ENCODE measurements around the gene EFR3B. TPM values are rescaled to one million over a fixed set of nuclear protein-coding genes. Genes with fewer than 3 reads are reported as not detected.

Gene EFR3B
- total and polyA plus RNA-seq, 2 of the 4 experiments (the other 2 are of a cell fraction), result 0.38 to 0.90 TPM

DNA sequence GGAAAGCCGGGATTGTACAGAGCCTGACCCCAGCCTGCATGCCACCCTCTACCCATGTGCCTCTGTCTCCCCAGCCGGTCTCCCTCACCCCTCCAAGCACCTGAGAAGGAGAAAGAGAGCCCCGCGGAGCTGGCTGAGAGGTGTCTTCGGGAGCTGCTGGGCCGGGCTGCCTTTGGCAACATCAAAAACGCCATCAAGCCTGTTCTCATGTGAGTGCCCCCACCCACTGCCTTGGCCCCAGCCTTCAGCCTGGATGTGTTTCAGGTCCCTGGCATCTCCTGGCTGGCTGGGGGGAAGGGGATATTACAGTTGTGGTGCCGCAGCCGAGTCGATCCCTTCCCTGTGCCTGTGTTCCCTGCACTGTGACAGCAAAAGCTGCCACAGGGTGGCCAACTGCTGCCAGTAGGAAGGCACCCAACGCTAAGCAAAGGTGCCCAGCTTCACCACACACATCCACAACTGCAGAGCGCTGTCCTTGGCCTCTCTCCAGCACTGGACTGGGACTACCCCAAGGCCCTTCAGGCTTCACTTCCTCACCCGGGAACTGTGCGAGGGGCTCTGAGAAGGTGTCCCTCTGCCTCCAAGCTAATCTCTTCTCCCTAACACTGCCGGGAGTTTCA, 88.1 kb downstream of the EFR3B start:
- Histone ChIP-seq H3K9me1 (ENCODE audit: insufficient read depth, low read length) (no peaks in the 10 kb centered on the region), H2BK5ac (ENCODE audit: low read depth, low read length, poor library complexity, severe bottlenecking) (no peak overlapping the region), H3K4ac (ENCODE audit: low read depth, low read length) (no peak overlapping the region), H2BK15ac (ENCODE audit: low read depth, low read length) (no peak overlapping the region), H2AK5ac (ENCODE audit: low read depth, low read length) (no peak overlapping the region), H3K27ac (ENCODE audit: insufficient read depth, low read length) (no peak overlapping the region), H3K4me3 (ENCODE audit: insufficient read depth, low read depth, low read length) (no peak overlapping the region), H4K91ac (ENCODE audit: insufficient read depth, low read depth, low read length) (no peak overlapping the region), H2BK120ac (ENCODE audit: low read depth, low read length) (no peak overlapping the region), H3K23ac (ENCODE audit: low read depth, low read length) (no peak overlapping the region), H3K9me3 (ENCODE audit: control insufficient read depth, insufficient read depth, low read length) (no peaks in the 10 kb centered on the region), H4K8ac (ENCODE audit: low read depth in 2 of 2, low read length in 2 of 2) (no peak overlapping the region), H3K18ac (ENCODE audit: low read depth, low read length) (no peak overlapping the region), H3K4me1 (ENCODE audit: control insufficient read depth, insufficient read depth, low read length) (peaks cover 1% of the 10 kb centered on the region; the same call in 1 of the 2 replicates), H3K79me1 (ENCODE audit: low read depth in 1 of 2, low read length in 2 of 2) (no peaks in the 10 kb centered on the region), H2AFZ (replicated peaks; ENCODE audit: low read length, poor library complexity) (no peak overlapping the region), H3K27me3 (ENCODE audit: control insufficient read depth, insufficient read depth, low read length) (peaks cover 5% of the 10 kb centered on the region), H2AK9ac (replicated peaks; ENCODE audit: low read depth, low read length, poor library complexity) (no peak overlapping the region), H4K5ac (ENCODE audit: low read depth, low read length) (no peak overlapping the region), H2BK20ac (ENCODE audit: low read depth, low read length) (no peak overlapping the region), H3K56ac (ENCODE audit: extremely low read depth, insufficient read depth, low read length) (no peak overlapping the region), H3K9ac (ENCODE audit: low read depth, low read length) (no peak overlapping the region), H3K4me2 (ENCODE audit: low read depth, low read length) (no peak overlapping the region), H3K14ac (replicated peaks; ENCODE audit: low read depth, low read length) (no peak overlapping the region), H4K20me1 (ENCODE audit: insufficient read depth, low read length) (no peaks in the 10 kb centered on the region), H3K36me3 (ENCODE audit: control insufficient read depth, insufficient read depth, low read length) (no peaks in the 10 kb centered on the region)
- intact Hi-C loops (cut with micrococcal nuclease) (loop anchor here (1.0 to 10.0 kb wide), 5 partner anchors 67 to 720 kb away; partner anchors contain the start of gene EFR3B), in situ Hi-C loops (cut with MboI; ENCODE audit: low sequenced_read_pairs) (loop anchor here (5.0 to 25.0 kb wide), 3 partner anchors 148 to 718 kb away; no protein-coding TSS in a partner anchor), dilution Hi-C loops (cut with HindIII; ENCODE audit: low sequenced_read_pairs, unreplicated experiment) (no loop called here)
- ATAC-seq (ENCODE audit: low read depth) (no peak), DNase-seq (no peak)
- POLR2A ChIA-PET (ENCODE audit: unreplicated experiment), result no interaction called here
- TF ChIP-seq MAFK (IDR thresholded peaks at IDR 0.05; ENCODE audit: low read depth, low read length) (no peak), POLR2A (IDR thresholded peaks at IDR 0.05; ENCODE audit: low read depth, low read length) (no peak), USF2 (IDR thresholded peaks at IDR 0.05; ENCODE audit: low read depth, low read length) (no peak), SMC3 (IDR thresholded peaks at IDR 0.05; ENCODE audit: low read depth, low read length) (no peak), FOS (IDR thresholded peaks at IDR 0.05; ENCODE audit: low read depth, low read length) (no peak), MAZ (IDR thresholded peaks at IDR 0.05; ENCODE audit: borderline replicate concordance, low read depth, low read length) (no peak), BHLHE40 (IDR thresholded peaks at IDR 0.05; ENCODE audit: low read depth, low read length) (no peak), RCOR1 (IDR thresholded peaks at IDR 0.05; ENCODE audit: insufficient replicate concordance, low read length) (no peak), MXI1 (IDR thresholded peaks at IDR 0.05; ENCODE audit: borderline replicate concordance, low read depth, low read length) (no peak), RFX5 (IDR thresholded peaks at IDR 0.05; ENCODE audit: low read depth, low read length) (no peak), NFE2L2 (IDR thresholded peaks at IDR 0.05; ENCODE audit: low read depth, low read length) (no peak), RAD21 (IDR thresholded peaks at IDR 0.05; ENCODE audit: low read length) (no peak), CHD1 (IDR thresholded peaks at IDR 0.05; ENCODE audit: low read depth, low read length) (no peak), CEBPB (IDR thresholded peaks at IDR 0.05; ENCODE audit: low read depth, low read length) (no peak)
- TF ChIP-seq, protein P1, sequence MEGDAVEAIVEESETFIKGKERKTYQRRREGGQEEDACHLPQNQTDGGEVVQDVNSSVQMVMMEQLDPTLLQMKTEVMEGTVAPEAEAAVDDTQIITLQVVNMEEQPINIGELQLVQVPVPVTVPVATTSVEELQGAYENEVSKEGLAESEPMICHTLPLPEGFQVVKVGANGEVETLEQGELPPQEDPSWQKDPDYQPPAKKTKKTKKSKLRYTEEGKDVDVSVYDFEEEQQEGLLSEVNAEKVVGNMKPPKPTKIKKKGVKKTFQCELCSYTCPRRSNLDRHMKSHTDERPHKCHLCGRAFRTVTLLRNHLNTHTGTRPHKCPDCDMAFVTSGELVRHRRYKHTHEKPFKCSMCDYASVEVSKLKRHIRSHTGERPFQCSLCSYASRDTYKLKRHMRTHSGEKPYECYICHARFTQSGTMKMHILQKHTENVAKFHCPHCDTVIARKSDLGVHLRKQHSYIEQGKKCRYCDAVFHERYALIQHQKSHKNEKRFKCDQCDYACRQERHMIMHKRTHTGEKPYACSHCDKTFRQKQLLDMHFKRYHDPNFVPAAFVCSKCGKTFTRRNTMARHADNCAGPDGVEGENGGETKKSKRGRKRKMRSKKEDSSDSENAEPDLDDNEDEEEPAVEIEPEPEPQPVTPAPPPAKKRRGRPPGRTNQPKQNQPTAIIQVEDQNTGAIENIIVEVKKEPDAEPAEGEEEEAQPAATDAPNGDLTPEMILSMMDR (conservative IDR thresholded peaks at IDR 0.05; ENCODE audit: low read depth, low read length), result no peak
- TF ChIP-seq, protein P2, sequence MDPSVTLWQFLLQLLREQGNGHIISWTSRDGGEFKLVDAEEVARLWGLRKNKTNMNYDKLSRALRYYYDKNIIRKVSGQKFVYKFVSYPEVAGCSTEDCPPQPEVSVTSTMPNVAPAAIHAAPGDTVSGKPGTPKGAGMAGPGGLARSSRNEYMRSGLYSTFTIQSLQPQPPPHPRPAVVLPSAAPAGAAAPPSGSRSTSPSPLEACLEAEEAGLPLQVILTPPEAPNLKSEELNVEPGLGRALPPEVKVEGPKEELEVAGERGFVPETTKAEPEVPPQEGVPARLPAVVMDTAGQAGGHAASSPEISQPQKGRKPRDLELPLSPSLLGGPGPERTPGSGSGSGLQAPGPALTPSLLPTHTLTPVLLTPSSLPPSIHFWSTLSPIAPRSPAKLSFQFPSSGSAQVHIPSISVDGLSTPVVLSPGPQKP (IDR thresholded peaks at IDR 0.05; ENCODE audit: borderline replicate concordance, low read depth, low read length), result no peak
- BruUV-seq (replicated peaks), result no TSS peak
- WGBS, 2 experiments (ENCODE audit: extremely low coverage in 2 of 2, insufficient read length in 1 of 2), result 81% methylated on average over 3 of the region's 15 CpGs; no CpG with 5 or more reads in 1 of the 2 experiments
- CTCF ChIA-PET, result interaction anchor here (0.8 to 3.9 kb wide), 5 partner anchors 9 to 720 kb away, joined by 3 to 22 read pairs (median 4); no protein-coding TSS in a partner anchor

Measured in IMR-90 (cell line).